AG04449 (cell line): ENCODE data around the gene DGLUCY.

Experiments used
- CTCF ChIA-PET: fragments of 350-600 bp; formaldehyde crosslinking; extraction: SDS; loops from one replicate; lab custom pipeline; 2021; ENCODE audit warnings: antibody characterized with exemption; lab: Yijun Ruan, JAX
- POLR2A ChIA-PET: fragments of 400-600, 350-600 bp; formaldehyde crosslinking; extraction: SDS; loops from one replicate; lab custom pipeline; 2020; ENCODE audit warnings: antibody characterized with exemption, inconsistent platforms; lab: Yijun Ruan, JAX
- DNase-seq: peaks from one replicate; pipeline ENCODE4 v3.0.0-alpha.2; 2010; ENCODE audit warnings: low read depth, low spot score
- H3K4me3 ChIP-seq: 2 replicates; pipeline ENCODE4 v1.5.1; 2011; ENCODE audit warnings: low read depth, mild to moderate bottlenecking, control low read depth, low read length
- TF ChIP-seq, protein P1 (sequence below): IDR thresholded peaks from one replicate; pipeline ENCODE4 v1.5.1; 2011; ENCODE audit warnings: mild to moderate bottlenecking, moderate library complexity, low read length, control low read depth, inconsistent platforms; ENCODE audit not compliant: insufficient read depth; ENCODE audit errors: missing control alignments

Gene DGLUCY

DNA sequence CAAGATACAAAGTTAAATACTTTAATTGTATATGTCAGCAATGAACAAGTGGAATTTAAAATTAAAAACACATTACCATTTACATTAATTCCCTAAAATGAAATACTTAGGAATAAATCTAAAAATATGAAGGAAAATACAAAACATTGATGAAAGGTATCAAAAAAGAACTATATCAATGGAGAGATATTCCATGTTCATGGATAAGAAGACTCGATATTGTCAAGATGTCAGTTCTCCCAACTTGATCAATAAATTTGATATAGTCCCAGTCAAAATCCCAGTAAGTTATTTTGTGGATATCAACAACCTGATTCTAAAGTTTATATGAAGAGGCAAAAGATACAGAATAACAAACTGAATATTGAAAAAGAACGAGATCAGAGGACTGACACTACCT, 97.1 kb downstream of the DGLUCY start:
- TF ChIP-seq, protein P1, sequence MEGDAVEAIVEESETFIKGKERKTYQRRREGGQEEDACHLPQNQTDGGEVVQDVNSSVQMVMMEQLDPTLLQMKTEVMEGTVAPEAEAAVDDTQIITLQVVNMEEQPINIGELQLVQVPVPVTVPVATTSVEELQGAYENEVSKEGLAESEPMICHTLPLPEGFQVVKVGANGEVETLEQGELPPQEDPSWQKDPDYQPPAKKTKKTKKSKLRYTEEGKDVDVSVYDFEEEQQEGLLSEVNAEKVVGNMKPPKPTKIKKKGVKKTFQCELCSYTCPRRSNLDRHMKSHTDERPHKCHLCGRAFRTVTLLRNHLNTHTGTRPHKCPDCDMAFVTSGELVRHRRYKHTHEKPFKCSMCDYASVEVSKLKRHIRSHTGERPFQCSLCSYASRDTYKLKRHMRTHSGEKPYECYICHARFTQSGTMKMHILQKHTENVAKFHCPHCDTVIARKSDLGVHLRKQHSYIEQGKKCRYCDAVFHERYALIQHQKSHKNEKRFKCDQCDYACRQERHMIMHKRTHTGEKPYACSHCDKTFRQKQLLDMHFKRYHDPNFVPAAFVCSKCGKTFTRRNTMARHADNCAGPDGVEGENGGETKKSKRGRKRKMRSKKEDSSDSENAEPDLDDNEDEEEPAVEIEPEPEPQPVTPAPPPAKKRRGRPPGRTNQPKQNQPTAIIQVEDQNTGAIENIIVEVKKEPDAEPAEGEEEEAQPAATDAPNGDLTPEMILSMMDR, result no peak
- no peak overlapping the region for H3K4me3 ChIP-seq
- DNase-seq, result no peak
- ChIA-PET CTCF (no interaction called here), POLR2A (no interaction called here)

DNA sequence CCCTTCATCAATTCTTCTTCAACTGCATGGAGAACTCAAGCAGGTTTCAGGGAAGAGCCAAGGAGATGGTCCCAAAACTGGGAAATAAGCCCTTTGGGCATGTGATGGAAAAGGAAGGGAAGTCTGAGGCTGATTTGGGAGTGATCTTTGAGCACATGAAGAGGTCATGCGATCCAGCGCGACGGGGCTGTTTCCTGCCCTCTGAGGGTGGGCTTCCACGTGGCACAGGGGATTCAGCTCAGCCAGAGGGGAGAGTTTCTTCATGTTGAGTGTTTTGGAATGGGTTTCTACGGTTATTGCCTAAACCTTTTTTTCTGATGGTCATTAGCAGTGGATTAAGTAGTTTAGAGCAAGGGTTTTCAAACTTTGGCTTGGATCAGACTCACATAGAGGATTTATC, 100.4 kb downstream of the DGLUCY start:
- POLR2A ChIA-PET, result interaction anchor here (0.6 kb wide), 1 partner anchor 809 kb away, joined by 3 read pairs; no protein-coding TSS in a partner anchor
- CTCF ChIA-PET, result no interaction called here
- no peak overlapping the region for H3K4me3 ChIP-seq
- DNase-seq, result no peak
- TF ChIP-seq, protein P1, result no peak

DNA sequence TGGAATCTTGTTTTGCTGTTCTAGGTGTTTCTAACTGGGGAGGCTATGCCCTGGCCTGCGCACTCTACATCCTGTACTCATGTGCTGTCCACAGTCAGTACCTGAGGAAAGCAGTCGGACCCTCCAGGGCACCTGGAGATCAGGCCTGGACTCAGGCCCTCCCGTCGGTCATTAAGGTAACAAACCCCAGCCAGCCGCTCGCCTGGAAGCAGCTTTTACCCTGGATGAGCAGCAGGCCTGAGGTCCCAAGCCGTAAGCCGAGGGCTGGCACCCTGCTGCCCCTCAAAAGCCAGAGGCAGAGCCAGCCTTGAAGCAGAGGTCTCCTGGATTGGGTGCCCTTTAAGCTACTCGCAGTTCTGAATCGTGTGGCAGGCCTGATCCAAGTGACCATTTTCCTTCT, 101.5 kb downstream of the DGLUCY start:
- ChIA-PET POLR2A (no interaction called here), CTCF (interaction anchor here (1.1 kb wide), 1 partner anchor 38 kb away, joined by 4 read pairs; no protein-coding TSS in a partner anchor)
- DNase-seq, result no peak
- TF ChIP-seq, protein P1, result no peak
- H3K4me3 ChIP-seq, result no peak overlapping the region

DNA sequence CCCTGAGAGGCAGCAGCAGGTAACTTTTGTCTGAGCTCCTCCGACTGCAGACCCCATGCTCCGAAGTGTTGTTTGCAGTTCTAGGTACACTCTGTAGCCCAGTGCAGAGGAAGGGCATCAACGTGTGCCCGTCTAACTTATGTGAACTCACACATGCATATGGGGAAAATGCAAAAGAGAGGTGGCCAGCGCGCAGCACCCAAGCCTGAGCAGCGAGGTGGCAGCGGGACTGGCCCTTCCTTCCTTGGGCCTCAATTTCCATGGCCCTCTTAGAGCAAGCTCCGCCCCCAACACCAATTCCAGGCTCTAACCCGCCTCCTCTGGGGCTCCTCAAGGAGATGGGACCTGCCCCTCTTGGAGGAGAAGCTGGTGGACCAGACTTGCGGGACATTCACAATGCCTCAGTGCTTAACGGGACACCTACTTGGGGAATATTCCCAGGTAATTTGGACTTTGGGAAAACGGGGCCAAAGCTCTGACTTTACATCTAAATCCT, 102.9 kb downstream of the DGLUCY start:
- no peak for DNase-seq
- no peak overlapping the region for H3K4me3 ChIP-seq
- ChIA-PET CTCF (interaction anchor here (0.9 to 1.9 kb wide), 2 partner anchors 69 to 107 kb away, joined by 3 to 6 read pairs; no protein-coding TSS in a partner anchor), POLR2A (no interaction called here)
- TF ChIP-seq, protein P1, result no peak

DNA sequence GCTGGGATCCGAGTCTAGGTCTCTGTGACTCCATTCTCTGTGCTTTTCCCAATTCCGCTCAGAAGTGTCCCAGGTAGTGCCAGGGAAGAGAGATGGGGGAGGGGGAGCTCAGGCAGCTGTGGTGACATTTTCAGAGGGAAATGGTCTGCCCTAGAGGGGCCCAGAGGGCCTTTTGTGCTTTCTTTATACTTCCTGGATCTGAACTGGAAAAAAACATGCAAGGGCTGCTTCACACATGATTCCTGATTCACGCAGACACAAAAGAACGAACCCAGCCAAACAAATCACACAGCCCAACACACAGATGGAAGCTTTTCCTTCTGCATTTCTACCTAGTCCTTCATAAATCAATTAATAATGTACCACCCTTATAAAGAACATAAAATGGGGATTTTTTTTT, 104.1 kb downstream of the DGLUCY start:
- no peak for DNase-seq
- no peak overlapping the region for H3K4me3 ChIP-seq
- POLR2A ChIA-PET, result no interaction called here
- TF ChIP-seq, protein P1, result no peak
- CTCF ChIA-PET, result interaction anchor here (0.9 to 1.9 kb wide), 2 partner anchors 44 to 67 kb away, joined by 4 to 6 read pairs; no protein-coding TSS in a partner anchor

DNA sequence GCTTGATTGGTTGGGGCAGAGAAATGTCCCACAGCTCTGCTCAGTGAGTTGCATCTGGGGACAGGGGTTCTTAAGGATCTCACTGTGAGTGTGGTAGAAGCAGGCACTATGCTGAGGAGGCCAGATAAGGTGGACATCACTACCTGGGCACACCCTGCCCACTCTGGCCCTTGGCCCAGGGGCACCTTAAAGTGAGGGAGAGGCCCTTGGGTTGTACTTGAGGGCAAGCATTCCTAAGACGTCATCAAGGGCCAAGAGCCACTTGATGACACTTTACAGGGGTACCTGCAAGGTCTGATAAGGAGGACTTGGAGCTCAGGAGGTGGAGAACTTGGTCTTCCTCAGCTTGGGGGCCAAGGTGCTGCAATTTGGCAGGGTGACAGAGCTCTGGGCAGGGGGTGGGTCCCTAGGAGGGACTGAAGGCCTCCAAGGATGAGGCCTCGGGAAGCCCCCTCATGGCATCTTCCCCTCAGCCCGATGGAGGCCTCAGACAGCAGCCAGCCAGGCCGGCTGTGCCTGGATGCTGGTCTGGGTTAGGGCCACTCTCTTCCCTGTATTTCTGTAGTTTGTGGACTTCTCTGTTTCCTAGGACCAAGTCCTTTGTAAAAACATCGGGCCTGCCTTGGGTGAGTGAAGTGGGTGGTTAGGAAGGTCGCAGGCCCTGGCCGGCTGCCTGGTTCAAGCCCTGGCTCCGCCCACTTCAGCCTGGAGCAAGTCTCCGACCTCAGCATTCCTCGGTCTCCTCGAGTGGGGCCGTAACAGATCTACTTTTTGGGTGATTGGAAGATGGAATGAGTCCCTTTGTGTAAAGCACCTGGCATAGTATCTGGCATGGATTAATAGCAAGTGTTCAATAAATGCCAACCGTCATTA, 105.9 kb downstream of the DGLUCY start:
- TF ChIP-seq, protein P1, result no peak

More for the DNA sequence above, 105.9 kb downstream of the DGLUCY start:
- no peak for DNase-seq
- ChIA-PET CTCF (interaction anchor here (1.0 kb wide), 1 partner anchor 43 kb away, joined by 3 read pairs; no protein-coding TSS in a partner anchor), POLR2A (no interaction called here)
- H3K4me3 ChIP-seq, result no peak overlapping the region
